LHCN-M2 (cell line): ENCODE data around the gene DRC7. TPM values are rescaled to one million over a fixed set of nuclear protein-coding genes. Genes with fewer than 3 reads are reported as not detected.
"Not testable (repeated sequence)": the region's sequence is repeated elsewhere in the genome, so short reads cannot be mapped to it uniquely, and the experiment has no call there.

Source experiments
- DNase-seq: peaks from one replicate; pipeline ENCODE4 v3.0.0-alpha.2; 2012; ENCODE audit warnings: low read depth
- total RNA-seq: library from RNA; depleted of rRNA; stranded (reverse); fragments of >200 nt; gene quantifications from 2 replicates; pipeline ENCODE4 v1.2.3, GENCODE V29; 2014

DRC7 gene
- total RNA-seq, 1 experiment from 2014 or later = not detected

GRCh38 chr16:57734925-57735754, 40.5 kb downstream of the DRC7 start:
- peak; percentile 100 for DNase-seq

- DNase-seq = no peak
These were observed 41.3 kb downstream of the DRC7 start, which contains the start of gene KATNB1 for GRCh38 chr16:57735755-57736418. Gene KATNB1 (plus strand): TSS chr16:57735770. CDS start chr16:57737244, 1,474 bp downstream.

- peak; percentile 69 for DNase-seq
These were observed 42.1 kb downstream of the DRC7 start for GRCh38 chr16:57736419-57737351.

- no peak for DNase-seq
These were observed 44.2 kb downstream of the DRC7 start for GRCh38 chr16:57738844-57739243.

- DNase-seq = no peak
These were observed 45.3 kb downstream of the DRC7 start for GRCh38 chr16:57739756-57740422.

GRCh38 chr16:57740423-57741071, 45.9 kb downstream of the DRC7 start:
- no peak for DNase-seq

- no peak for DNase-seq
These were observed 47.1 kb downstream of the DRC7 start for GRCh38 chr16:57741660-57742191.

- no peak for DNase-seq
These were observed 47.9 kb downstream of the DRC7 start for GRCh38 chr16:57742543-57742942.

GRCh38 chr16:57743458-57743857, 48.9 kb downstream of the DRC7 start:
- DNase-seq = no peak

- DNase-seq = no peak
These were observed 49.5 kb downstream of the DRC7 start for GRCh38 chr16:57743886-57744641.

GRCh38 chr16:57744642-57744903, 50.0 kb downstream of the DRC7 start:
- DNase-seq = no peak

- no peak for DNase-seq
These were observed 51.2 kb downstream of the DRC7 start for GRCh38 chr16:57745768-57746167.

- DNase-seq = not testable (repeated sequence)
These were observed 51.7 kb downstream of the DRC7 start for GRCh38 chr16:57746316-57746715.

GRCh38 chr16:57747091-57747490, 52.5 kb downstream of the DRC7 start:
- DNase-seq = no peak

GRCh38 chr16:57747496-57747895, 52.9 kb downstream of the DRC7 start:
- no peak for DNase-seq

GRCh38 chr16:57747996-57748395, 53.4 kb downstream of the DRC7 start:
- no peak for DNase-seq

GRCh38 chr16:57748596-57748995, 54.0 kb downstream of the DRC7 start:
- no peak for DNase-seq

- no peak for DNase-seq
These were observed 54.6 kb downstream of the DRC7 start for GRCh38 chr16:57749101-57749692.

GRCh38 chr16:57749856-57750452, 55.3 kb downstream of the DRC7 start:
- no peak for DNase-seq
